GM18517 (cell line): ENCODE data around the gene FXR2.
A peak's percentile ranks its signal among the peaks of the same experiment; 100 is the strongest.
"Not testable (repeated sequence)": the region's sequence is repeated elsewhere in the genome, so short reads cannot be mapped to it uniquely, and the experiment has no call there.

Source experiments
- ATAC-seq: cut with Tn5 transposase; IDR thresholded peaks from one replicate; pipeline ENCODE4 v1.9.1; 2021; ENCODE audit warnings: mild to moderate bottlenecking, moderate library complexity; ENCODE audit not compliant: unreplicated experiment

FXR2 gene

DNA sequence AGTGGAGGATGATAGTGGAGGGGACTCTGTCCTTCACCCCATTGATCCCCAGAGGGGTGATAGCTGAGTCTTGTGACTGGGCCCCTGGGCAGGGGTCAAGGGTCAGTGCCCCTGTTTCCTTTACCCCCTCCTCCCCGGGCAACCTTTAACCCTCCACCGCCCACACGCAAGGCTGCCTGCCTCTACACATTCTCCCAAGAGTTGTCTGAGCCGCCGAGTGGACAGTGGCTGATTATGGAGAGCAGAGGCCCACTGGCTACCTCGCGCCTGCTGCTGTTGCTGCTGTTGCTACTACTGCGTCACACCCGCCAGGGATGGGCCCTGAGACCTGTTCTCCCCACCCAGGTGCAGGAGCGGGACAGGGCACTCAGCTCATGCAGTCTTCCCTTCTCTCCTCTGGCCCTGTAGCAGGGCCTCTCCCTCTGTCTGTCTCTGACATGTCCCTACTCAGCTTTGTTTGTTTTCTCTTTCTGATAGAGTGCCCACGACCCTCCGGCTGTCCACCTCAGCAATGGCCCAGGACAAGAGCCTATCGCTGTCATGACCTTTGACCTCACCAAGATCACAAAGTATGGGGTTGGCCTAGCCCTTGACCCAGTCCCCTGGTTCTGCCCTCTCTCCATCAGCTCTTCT lies 15.4 kb upstream of the FXR2 start, which contains the start of gene SHBG:
Gene SHBG (plus strand): TSS at position 197 of the 633 bp plus-strand sequence. CDS start 38 bp downstream, at position 235.
- ATAC-seq: no peak

DNA sequence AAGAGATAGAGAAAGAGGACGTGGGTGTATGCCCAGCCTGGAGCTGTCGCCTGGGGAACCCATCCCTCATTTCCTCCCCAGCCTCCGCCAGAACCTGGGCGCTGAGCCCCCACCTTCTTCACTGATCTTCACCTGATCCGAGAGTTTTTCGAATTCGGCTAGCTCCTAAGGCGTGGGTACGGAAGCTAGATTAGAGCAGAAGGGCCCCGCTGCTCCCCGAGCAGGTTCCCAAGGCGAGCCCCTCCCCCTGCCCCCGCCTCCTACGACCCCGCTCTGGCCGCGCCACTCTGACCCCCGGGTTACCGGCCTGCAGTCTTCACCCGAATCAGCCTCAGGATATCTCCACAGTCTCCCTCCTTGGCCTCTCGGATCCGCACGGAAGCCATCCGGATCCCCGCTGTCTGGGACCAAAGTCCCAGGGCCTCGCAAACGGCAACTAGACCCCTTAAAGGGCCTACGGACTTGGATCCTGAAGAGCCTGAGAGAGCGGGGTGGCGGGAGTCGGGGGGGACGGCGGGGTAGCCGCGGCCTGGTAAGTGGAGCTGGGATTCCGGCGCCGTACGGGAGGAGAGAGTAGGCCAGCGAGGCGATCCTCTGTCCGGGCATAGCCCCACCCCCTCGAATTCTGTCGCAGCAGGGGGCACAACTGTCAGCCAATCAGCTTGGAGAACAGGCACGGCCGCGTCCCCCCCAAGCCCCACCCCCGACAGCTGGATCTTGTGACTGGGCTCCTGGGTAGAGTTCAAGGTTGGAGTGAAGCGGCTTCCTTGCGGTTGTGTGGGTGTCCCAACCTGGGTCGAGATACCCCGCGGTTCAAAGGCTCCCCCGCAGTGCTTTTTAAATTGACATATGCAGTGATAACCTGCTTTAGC lies 12.8 kb upstream of the FXR2 start, which contains the start of gene SAT2:
Gene SAT2 (minus strand): TSS at position 572 of the 872 bp plus-strand sequence. CDS start 186 bp downstream, at position 386.
- peak; percentile 63 for ATAC-seq

DNA sequence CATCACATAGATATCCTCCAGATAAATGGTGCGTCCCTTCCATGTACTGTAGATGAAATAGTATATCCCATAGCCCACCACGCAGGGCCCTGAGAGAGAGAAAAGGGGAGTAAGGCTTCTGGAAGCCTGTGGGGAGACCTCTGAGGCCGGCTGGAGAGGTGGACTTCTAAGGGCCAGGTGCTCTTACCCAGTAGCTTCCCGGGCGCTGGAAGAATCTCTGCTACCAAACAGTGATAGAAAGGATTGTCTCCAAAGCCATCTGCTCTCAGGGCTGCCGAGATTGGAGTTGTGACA lies 12.2 kb upstream of the FXR2 start:
- ATAC-seq: no peak

DNA sequence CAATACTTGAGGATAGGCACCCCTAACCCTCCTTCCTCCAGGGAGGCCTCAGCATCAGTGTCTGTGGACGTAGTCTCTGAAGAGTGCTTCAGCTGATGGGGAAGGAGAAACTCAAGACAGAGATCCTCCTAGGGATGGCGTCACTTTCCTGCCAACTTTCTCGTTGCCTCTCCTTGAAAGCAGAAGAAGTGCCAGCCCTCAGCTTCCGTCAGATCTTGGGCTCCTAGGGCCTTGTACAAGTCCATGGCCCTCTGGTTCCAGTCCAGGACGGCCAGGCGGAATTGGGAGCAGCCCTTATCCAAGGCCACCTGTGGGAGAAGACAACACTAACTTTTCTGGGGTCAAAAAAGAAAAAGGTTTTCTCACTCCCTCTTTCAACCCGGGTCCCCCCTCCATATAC lies 11.6 kb upstream of the FXR2 start:
- ATAC-seq: no peak

DNA sequence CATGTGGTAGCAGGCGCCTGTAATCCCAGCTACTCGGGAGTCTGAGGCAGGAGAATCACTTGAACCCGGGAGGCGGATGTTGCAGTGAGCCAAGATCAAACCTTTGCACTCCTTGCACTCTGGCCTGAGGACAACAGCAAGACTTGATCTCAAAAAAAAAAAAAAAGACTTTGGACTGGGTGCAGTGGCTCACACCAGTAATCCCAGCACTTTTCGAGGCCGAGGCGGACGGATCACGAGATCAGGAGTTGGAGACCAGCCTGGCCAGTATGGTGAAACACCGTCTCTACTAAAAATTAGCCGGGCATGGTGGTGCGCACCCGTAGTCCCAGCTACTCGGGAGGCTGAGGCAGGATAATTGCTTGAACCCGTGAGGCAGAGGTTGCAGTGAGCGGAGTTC lies 11.1 kb upstream of the FXR2 start:
- ATAC-seq: not testable (repeated sequence)

DNA sequence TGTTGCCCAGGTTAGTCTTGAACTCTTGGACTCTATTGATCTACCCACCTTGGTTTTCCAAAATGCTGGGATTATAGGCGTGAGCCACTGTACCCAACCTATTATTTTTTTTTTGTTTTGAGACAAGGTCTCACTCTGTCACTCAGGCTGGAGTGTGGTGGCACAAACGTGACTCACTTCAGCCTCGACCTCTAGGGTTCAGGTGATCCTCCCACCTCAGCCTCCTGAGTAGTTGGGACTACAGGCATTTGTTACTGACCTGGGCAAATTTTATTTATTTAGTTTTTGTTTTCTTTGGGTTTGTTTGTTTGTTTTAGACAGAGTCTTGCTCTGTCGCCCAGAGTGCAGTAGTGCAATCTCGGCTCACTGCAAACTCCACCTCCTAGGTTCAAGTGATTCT lies 9.0 kb upstream of the FXR2 start:
- ATAC-seq: no peak

DNA sequence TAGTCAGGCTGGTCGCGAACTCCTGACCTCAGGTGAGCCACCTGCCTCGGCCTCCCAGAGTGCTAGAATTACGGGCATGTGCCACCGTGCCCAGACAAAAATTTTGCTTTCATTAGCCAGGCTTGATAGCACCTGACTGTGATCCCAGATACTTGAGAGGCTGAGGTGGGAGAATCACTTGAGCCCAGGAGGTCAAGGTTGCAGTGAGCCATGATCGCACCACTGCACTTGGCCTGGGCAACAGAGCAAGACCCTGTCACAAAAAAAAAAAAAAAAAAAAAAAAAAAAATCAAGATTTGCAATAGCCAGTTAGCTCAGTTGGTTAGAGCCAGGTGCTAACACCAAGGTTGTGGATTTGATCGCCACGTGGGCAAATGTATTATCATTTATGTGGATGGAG lies 6.1 kb upstream of the FXR2 start:
- no peak for ATAC-seq

DNA sequence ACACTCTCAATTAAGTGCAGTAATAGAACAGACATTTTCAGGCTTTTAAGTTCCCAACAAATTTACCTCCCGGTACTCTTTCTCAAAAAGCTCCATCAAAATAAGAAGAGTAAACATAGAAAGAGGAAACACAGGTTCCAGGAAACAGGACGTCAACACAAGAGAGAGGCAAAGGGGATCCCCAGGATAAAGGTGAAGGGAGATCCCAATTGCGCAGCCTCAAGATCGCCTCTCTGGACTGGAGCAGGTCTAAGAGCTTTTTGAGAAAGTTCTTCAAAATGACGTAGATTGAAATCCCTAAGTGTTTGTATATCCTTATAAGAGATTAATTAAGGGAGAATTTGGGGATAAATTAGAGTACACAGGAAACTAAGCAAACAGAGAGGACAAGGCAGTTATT lies 3.9 kb upstream of the FXR2 start:
- no peak for ATAC-seq

DNA sequence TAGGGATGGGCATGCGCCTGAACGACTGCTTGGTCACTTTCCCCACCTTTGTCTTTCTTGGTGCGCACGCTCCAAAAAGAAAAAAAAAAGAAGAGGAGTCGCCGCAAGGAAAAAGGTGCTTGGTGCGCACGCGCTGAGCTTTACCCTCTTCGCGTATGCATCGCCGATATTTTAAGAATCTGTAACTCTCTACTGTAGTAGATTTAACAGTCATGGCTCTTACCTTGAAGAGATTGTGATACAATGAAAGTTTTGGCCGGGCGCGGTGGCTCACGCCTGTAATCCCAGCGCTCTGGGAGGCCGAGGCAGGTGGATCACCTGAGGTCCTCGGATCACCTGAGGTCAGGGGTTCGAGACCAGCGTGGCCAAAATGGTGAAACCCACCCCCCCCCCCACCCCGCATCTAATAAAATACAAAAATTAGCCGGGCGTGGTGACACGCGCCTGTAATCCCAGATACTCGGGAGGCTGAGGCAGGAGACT lies 609 bp upstream of the FXR2 start:
- no peak for ATAC-seq

DNA sequence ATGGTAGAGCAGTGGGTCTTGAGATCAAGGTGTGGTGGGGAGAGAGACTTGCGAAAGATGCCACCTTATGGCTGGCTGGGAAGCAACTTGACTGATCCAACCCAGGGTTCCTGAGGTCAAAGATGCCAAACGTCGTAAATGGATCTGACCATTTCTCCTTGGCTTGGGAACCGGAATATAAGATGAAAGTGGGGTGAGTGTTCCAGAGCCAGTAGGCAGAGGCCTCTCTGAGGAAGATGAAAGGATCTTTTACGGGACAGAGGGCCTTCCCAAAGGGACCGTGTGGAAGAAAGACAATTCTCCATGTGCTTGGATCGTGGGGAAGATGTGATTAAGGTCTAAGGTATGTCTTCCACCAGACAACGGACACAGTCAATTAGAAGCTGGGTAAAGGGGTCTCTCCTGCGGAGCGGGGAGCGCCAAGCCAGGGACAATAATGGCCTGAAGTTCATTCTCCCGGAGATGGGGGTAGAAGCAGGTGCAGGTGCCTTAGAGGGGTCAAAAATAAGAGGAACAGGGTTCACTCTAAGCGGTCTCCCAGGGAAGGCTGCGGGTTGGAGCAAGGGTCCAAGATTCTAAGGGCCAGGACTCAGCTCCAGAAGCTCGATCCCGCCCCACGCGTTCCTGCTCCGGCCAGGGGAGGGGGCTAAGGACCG lies 800 bp downstream of the FXR2 start:
- no peak for ATAC-seq

DNA sequence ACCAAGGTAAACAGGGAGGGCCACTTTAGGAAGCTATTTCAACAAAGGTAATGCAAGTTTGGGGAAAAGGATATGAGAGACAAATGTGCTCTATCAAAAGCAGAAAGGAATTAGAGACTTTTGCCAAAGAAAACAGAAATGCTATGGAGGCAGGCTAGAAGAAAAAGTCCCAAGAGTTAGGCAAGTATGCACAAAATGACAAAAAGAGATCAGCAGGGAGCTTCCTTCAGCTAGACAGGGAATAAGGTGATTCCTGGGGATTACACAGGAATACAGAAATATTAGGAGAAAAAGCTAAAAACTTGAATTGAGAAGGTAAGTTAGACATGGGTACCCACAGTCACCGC lies 2.4 kb downstream of the FXR2 start:
- no peak for ATAC-seq

DNA sequence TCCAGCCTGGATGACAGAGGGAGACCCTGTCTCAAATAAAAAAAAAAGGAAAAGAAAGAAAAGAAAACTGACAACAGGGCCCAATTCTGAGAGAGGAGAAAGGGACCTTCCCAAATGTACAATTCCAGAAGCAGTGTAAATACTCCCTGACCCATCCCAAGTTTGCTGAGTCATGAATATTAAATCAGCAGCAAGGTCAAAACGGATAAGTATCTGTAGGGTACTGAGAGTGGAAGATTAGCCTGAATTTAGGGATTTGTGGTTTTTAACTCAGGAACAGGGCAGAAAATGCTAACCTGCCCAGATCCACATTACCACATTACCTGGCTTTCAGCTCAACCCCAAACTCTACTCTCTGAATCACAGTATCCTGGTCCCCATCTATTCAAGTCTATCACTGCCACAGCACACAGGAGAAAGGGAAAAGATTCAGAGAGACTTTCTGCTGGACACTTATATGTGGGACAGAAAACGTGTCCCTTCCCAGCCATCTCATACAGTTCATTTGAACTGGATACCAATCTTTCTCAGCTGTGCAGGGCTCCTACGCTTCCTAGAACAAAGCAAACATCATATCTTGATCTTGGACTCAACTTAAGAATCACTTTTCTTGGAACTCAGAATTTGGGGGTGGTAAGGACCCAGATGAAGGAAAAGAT lies 2.9 kb downstream of the FXR2 start:
- no peak for ATAC-seq

DNA sequence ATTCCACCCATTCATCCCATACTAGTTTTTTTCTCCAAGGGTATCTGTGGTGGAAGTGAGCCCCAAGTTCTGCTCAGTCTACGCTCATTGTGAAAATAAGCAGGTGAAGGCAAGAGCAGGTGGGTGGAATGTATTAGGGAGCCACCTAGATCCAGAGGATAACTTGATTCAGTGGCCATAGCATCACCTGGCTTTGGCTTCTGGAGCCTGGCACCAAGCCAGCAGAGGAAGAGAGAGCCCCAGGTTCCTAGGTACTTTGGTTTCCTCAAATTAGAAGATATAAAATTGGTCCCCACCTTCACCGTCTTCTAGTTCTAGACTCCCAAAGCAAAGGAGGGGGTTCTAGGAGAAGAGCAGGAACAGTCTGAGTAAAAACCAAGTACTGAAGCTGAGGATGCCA lies 4.1 kb downstream of the FXR2 start:
- no peak for ATAC-seq

DNA sequence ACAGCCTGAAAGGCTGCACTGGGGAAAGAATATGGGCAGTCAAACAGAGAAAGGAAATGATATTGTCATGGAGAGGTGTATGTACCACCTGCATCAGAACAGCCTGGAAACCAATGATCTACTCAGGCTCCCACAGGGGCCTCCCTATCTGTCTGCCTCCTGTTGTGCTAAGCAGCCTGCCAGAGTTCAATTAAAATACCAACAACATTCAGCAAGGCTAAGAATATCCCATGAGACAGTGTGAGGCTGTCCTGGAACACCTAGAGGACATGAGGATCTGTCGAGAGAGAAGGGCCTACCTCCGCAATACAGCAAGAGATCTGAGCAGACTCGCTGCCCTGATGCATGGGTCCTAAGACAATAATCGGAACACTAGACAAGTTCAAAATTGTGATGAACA lies 8.4 kb downstream of the FXR2 start:
- no peak for ATAC-seq

DNA sequence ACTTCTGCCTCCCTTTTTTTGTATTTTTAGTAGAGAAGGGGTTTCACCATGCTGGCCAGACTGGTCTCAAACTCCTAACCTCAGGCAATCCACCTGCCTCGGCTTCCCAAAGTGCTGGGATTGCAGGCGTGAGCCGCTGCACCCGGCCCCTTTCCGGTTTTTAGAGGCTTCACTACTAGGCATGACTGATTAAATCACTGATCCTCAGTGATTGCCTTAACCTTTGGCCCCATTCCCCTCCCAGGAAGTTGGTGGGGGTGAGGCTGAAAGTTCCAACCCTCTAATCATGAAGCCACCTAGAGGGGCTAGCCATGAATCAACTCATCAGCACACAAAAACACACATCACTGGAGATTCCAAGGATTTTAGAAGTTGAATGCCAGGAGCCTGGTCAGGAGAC lies 17.1 kb downstream of the FXR2 start:
- not testable (repeated sequence) for ATAC-seq

DNA sequence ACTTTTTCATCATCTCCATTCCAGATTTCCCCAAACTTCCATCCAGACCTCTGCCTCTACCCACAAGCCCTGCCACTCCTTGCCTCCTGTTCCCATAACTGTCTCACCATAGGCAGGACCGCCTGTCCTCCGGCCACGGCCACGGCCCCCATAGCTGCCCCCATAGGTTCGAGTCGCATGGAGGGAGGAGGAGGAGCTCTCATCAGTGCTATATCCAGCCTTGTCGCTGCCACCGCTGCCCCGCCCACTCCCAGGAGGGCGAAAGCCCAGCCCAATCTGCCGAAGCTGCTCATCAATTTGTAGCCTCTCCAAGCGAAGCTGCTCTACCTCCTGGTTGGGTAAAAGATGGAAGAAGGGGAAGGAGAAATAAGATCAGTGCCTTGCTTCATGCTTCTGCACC lies 21.4 kb downstream of the FXR2 start:
- ATAC-seq: no peak

DNA sequence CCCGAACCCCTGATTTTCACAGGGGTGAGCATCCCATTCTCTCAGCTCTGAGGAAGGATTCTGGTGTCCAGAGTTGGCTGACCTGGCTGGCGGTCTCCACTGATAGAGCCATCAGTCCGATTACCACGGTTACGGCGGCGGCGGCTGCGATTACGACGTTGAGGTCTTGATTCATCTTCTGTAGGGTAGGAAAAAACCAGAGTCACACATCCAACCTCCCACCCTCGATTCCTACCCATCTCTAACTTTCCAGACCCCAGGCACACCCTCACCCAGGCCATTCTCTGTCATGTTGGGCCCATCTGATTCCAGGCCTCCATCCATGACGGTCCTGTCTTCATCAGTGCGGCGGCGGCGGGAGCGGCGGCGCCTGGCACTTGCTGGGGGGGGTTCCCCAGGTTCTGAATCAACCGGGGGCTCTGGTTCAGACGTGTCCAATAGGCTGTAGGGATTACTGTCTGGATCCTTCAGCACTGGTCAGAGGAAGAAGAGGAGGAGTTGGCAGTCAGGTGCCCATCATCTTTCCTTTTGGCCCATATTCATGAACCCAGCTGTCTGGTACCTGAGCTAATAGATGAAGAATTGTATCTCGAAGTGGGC lies 22.2 kb downstream of the FXR2 start:
- ATAC-seq: no peak

DNA sequence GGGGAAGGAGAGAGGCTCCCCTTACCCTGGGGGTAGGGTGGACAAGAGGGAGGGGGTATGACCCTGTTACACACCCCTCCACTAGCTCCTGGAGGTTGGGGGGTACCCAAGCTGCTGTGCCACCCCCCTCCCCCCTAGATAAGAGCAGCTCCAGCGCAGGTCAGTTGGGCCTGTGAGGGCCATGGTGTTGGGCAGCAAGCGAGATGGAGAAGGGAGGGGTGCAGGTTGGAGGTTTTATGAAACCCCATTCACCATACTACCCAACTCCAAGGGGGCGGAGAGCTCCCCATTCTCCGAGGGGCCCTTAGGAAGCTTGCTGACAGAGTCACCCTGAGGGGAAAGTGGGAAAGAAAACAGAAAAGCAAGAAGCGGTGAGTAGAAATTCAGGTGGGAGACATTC lies 23.1 kb downstream of the FXR2 start:
- no peak for ATAC-seq

DNA sequence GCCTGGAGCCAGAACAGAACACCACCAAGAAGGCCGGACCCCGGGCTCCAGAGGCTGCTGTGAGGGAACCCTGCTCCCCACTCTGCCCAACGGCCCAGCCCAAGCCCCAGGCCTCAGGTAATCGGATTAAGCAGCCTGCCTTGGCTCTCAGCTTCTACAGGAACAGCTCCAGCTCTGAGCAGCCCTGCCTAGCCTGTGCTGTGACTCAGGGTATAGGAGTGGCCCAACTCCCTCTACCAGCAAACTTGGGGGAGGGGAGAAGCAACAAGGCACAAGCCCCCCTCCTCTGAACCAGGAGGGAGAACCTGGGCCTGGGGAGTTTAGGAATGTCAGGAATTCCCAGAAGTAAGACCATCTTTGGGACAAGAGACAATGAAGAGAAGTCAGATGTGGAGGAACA lies 24.0 kb downstream of the FXR2 start:
- ATAC-seq: no peak

DNA sequence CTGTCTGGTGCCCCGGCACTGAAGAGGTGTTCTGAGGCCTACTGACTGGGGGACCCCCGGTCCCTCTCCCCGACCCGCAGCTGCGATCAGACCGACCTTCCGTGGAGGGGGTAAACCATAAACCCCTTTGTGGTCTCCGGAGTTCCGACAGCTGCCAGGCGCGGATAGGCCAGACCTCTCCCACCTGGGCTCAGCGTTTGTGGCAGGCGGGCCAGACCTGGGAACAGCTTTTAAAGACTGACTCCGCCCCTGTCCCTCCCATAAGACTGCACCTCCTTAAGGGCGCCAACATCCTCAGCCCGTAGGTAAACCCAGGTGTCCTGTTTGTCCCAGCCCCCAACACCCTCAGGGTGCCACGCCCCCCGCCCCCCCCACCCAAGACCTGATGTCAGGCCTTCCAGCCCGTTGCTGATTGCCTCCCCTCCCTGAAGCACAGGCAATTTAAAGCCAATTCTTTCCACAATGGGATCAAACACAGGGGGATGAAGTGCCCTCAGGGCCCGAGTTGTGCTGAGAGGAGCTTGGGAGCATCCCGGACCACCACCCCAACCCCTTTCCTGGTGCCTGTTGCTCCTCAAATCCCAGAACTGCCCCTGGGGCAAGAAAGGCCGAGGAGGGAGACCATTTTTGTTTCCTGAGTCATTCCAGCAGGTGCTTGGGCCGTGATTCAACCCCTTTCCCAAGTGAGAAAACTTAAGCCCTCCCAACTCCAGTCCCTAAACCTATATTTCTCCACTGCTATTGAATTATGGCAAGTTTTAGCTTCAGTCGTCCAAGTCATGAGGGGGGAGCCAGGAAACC lies 24.6 kb downstream of the FXR2 start, which contains the start of gene SOX15:
Gene SOX15 (minus strand): TSS at position 204 of the 801 bp plus-strand sequence. CDS start 418 bp downstream, outside the sequence.
- ATAC-seq: no peak
